Activated CD4-positive, CD25-positive, alpha-beta regulatory T cell (primary cell): ENCODE results near the gene ZBTB4.

Experiments used
- DNase-seq, 4 experiments: peaks; one replicate each; lab custom pipeline; 2025; lab: John Stamatoyannopoulos, UW

The ZBTB4 gene

GRCh38 chr17:7440113-7440833, 39.2 kb downstream of the ZBTB4 start:
- DNase-seq, result no peak

GRCh38 chr17:7439462-7440112, 39.8 kb downstream of the ZBTB4 start, which contains the start of gene FGF11:
Gene FGF11 (plus strand): TSS chr17:7439512. CDS start chr17:7439621, 109 bp downstream.
- DNase-seq, result no peak

GRCh38 chr17:7438656-7439460, 40.6 kb downstream of the ZBTB4 start:
- DNase-seq, result no peak

GRCh38 chr17:7437950-7438614, 41.3 kb downstream of the ZBTB4 start:
- peak in 1 of 4 experiments; percentile 19 for DNase-seq

GRCh38 chr17:7437369-7437863, 42.0 kb downstream of the ZBTB4 start:
- no peak for DNase-seq

- DNase-seq, result peak; percentile 48 to 76 (median 68)
Observed at GRCh38 chr17:7436556-7437368, 42.7 kb downstream of the ZBTB4 start.

GRCh38 chr17:7435676-7436555, 43.5 kb downstream of the ZBTB4 start:
- DNase-seq, result peak in 2 of 4 experiments; percentile 35 to 51

GRCh38 chr17:7432296-7432695, 47.1 kb downstream of the ZBTB4 start:
- DNase-seq, result no peak

GRCh38 chr17:7431231-7431630, 48.2 kb downstream of the ZBTB4 start:
- DNase-seq, result no peak

GRCh38 chr17:7429722-7430121, 49.7 kb downstream of the ZBTB4 start:
- no peak for DNase-seq

GRCh38 chr17:7428557-7428956, 50.9 kb downstream of the ZBTB4 start, which contains the start of gene SPEM3:
Gene SPEM3 (plus strand): TSS chr17:7428857. CDS start chr17:7428903, 46 bp downstream.
- no peak for DNase-seq

GRCh38 chr17:7427549-7427948, 51.9 kb downstream of the ZBTB4 start:
- DNase-seq, result no peak

GRCh38 chr17:7426896-7427489, 52.4 kb downstream of the ZBTB4 start:
- no peak for DNase-seq

GRCh38 chr17:7426203-7426863, 53.1 kb downstream of the ZBTB4 start:
- no peak for DNase-seq

GRCh38 chr17:7425756-7426155, 53.7 kb downstream of the ZBTB4 start:
- no peak for DNase-seq

- no peak for DNase-seq
Observed at GRCh38 chr17:7425316-7425715, 54.1 kb downstream of the ZBTB4 start, which contains the start of gene SPEM2. Gene SPEM2 (plus strand): TSS chr17:7425616. CDS start chr17:7425689, 73 bp downstream.

GRCh38 chr17:7423679-7424078, 55.8 kb downstream of the ZBTB4 start:
- no peak for DNase-seq

GRCh38 chr17:7421186-7421585, 58.2 kb downstream of the ZBTB4 start:
- DNase-seq, result no peak
